RWPE1 (cell line): Measurements from ENCODE around the gene GARS1.
A peak's percentile ranks its signal among the peaks of the same experiment; 100 is the strongest.

Source experiments
- CTCF ChIA-PET: fragments of 350-600 bp; sonication (Branson Sonifier 250); formaldehyde crosslinking; extraction: SDS; loops from one replicate; lab custom pipeline; 2021; lab: Yijun Ruan, JAX
- POLR2A ChIA-PET: fragments of 400-600 bp; formaldehyde crosslinking; extraction: SDS; loops from one replicate; lab custom pipeline; 2020; ENCODE audit warnings: antibody characterized with exemption; ENCODE audit not compliant: low non-redundant PET; lab: Yijun Ruan, JAX
- DNase-seq: peaks from one replicate; pipeline ENCODE4 v3.0.0; 2012; ENCODE audit warnings: low spot score
- H3K27ac ChIP-seq: fragments of 450-650 bp; 2 replicates; pipeline ENCODE4 v1.5.1; 2017
- TF ChIP-seq, protein P1 (sequence below): fragments of 450-650 bp; conservative IDR thresholded peaks from 2 replicates; pipeline ENCODE4 v1.5.1; 2017; ENCODE audit warnings: low read depth, mild to moderate bottlenecking

GARS1 gene, protein sequence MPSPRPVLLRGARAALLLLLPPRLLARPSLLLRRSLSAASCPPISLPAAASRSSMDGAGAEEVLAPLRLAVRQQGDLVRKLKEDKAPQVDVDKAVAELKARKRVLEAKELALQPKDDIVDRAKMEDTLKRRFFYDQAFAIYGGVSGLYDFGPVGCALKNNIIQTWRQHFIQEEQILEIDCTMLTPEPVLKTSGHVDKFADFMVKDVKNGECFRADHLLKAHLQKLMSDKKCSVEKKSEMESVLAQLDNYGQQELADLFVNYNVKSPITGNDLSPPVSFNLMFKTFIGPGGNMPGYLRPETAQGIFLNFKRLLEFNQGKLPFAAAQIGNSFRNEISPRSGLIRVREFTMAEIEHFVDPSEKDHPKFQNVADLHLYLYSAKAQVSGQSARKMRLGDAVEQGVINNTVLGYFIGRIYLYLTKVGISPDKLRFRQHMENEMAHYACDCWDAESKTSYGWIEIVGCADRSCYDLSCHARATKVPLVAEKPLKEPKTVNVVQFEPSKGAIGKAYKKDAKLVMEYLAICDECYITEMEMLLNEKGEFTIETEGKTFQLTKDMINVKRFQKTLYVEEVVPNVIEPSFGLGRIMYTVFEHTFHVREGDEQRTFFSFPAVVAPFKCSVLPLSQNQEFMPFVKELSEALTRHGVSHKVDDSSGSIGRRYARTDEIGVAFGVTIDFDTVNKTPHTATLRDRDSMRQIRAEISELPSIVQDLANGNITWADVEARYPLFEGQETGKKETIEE

DNA sequence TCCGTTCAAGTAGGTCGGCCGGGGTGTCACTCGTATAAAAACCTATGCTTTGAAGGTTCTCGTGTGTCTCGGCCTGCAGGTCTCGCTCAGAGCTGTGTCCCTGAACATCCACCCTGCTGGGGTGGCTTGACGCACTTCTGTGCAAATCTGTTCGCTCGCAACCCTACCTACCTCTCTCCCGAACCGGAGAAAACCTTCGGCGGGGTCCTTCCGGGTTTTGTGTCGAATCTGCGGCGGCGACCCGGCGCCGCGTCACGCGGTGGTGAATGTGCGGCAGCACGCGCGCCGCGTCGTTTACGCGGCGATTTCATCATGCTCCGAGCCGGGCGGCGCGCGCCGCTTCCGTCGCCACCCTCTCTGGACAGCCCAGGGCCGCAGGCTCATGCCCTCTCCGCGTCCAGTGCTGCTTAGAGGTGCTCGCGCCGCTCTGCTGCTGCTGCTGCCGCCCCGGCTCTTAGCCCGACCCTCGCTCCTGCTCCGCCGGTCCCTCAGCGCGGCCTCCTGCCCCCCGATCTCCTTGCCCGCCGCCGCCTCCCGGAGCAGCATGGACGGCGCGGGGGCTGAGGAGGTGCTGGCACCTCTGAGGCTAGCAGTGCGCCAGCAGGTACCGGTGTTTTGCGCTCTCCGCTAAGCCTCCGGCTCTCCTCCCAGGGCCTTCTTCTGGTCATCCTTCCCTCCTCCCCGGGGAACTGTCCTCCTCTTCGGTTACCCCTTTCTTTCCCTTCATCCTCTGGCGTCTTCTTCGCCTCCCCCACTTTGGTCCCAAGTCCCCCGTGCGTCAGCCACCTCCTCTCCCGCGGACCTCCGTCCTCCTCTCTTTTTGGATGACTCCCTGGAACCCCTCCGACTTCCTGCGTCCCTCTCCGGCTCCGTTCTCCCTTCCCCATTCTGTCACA, at the start of gene GARS1:
Gene GARS1 (plus strand): TSS at position 339 of the 896 bp plus-strand sequence. CDS start 44 bp downstream, at position 383.
- peak; percentile 83 for DNase-seq
- TF ChIP-seq, protein P1, sequence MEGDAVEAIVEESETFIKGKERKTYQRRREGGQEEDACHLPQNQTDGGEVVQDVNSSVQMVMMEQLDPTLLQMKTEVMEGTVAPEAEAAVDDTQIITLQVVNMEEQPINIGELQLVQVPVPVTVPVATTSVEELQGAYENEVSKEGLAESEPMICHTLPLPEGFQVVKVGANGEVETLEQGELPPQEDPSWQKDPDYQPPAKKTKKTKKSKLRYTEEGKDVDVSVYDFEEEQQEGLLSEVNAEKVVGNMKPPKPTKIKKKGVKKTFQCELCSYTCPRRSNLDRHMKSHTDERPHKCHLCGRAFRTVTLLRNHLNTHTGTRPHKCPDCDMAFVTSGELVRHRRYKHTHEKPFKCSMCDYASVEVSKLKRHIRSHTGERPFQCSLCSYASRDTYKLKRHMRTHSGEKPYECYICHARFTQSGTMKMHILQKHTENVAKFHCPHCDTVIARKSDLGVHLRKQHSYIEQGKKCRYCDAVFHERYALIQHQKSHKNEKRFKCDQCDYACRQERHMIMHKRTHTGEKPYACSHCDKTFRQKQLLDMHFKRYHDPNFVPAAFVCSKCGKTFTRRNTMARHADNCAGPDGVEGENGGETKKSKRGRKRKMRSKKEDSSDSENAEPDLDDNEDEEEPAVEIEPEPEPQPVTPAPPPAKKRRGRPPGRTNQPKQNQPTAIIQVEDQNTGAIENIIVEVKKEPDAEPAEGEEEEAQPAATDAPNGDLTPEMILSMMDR, result no peak
- CTCF ChIA-PET, result interaction anchor here (0.6 kb wide), 1 partner anchor 105 kb away, joined by 4 read pairs; no protein-coding TSS in a partner anchor
- POLR2A ChIA-PET, result no interaction called here
- H3K27ac ChIP-seq, result peak within 1 kb of the TSS; percentile 96

DNA sequence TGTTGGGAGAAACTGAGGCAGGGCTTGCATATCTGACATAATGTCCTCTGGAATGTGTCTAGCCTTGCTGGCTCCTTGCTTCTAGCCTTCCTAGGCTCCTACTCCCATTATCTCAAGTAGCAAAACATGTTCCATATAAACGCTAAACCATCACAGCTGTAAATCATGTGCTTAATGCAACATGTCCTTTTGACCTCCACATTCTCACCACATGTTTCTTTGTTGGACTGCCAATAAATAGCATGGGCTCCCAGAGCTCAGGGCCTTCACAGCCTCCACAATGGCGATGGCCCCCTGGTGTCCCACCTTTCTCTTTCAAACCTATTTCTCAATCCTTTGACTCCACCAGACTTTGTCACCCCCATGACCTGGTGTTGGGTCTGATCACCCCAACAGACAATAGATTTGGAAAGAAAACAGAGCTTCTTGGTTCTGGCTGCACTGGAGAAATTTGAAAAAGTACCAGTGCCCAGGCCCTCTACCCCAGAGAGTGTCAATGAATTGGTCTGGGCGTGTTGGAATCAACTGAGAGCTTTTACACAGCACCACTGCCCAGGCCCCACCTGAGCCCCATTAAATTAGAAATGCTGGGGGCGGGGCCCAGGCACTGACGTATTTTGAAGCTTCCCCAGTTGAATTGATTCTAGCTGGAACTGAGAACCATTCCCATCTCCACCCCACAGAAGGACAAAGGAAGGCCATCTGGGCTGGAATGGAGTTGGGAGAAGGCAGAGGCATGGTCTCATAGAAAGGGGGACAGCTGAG, 48.7 kb upstream of the GARS1 start:
- CTCF ChIA-PET, result interaction anchor here (3.9 kb wide), 1 partner anchor 19 kb away, joined by 25 read pairs; no protein-coding TSS in a partner anchor
- H3K27ac ChIP-seq, result no peak overlapping the region
- POLR2A ChIA-PET, result interaction anchor here (0.6 kb wide), 1 partner anchor 10 kb away, joined by 3 read pairs; no protein-coding TSS in a partner anchor
- no peak for DNase-seq
- TF ChIP-seq, protein P1, result no peak

DNA sequence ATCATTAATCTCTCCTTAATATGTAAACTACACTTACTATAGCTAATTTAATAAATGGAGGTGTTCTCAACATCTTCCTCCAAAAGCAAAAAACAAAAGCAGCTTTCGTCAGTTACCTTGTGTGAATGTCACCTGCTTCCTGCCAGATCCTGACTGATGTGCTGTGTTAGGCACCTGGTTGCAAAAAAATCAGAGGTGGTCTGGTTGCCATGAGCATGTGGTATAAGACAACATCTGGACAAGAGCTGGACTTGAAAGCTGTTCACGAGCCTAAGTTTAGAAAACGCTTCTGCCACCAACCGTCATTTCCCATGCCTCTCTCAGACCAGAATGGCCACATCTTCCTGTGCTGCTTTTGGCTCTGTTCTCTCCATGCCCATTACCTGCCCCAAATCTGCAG, 48.1 kb upstream of the GARS1 start:
- TF ChIP-seq, protein P1, result no peak
- H3K27ac ChIP-seq, result no peak overlapping the region
- DNase-seq, result no peak
- POLR2A ChIA-PET, result no interaction called here
- CTCF ChIA-PET, result interaction anchor here (0.8 to 3.9 kb wide), 2 partner anchors 11 to 18 kb away, joined by 3 to 25 read pairs; no protein-coding TSS in a partner anchor

- H3K27ac ChIP-seq, result no peak overlapping the region
- ChIA-PET CTCF (interaction anchor here (0.9 to 3.9 kb wide), 3 partner anchors 16 to 29 kb away, joined by 5 to 25 read pairs (median 5); no protein-coding TSS in a partner anchor), POLR2A (no interaction called here)
Measured at GRCh38 chr7:30548845-30549244, 45.8 kb upstream of the GARS1 start.

DNA sequence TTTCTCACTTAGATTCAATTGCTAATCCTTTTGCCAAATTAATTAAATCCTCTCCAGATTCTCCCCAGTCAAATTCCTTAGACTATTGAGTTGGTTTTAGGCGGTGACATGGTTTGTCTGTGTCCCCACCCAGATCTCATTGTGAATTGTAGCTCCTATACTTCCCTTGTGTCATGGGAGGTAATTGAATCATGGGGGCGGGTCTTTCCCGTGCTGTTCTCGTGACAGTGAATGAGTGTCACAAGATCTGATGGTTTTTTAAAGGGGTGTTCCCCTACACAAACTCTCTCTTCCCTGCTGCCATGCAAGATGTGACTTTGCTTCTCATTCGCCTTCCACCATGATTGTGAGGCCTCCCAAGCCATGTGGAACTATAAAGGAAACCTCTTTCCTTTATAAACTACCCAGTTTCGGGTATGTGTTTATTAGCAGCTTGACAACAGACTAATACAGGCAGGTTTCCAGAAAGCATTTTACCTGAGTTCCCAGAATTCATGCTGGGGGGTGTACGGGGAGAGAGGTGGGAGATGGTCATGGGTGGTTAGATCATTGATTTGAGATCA, 44.7 kb upstream of the GARS1 start:
- ChIA-PET POLR2A (no interaction called here), CTCF (interaction anchor here (0.6 to 3.9 kb wide), 3 partner anchors 14 to 35 kb away, joined by 3 to 25 read pairs (median 5); no protein-coding TSS in a partner anchor)
- TF ChIP-seq, protein P1, result no peak
- no peak overlapping the region for H3K27ac ChIP-seq
- DNase-seq, result no peak

More at GRCh38 chr7:30548845-30549244, 45.8 kb upstream of the GARS1 start:
- DNase-seq, result peak; percentile 76
- TF ChIP-seq, protein P1, result peak; percentile 95
